ENCODE measurements around the gene XPR1.

DNA sequence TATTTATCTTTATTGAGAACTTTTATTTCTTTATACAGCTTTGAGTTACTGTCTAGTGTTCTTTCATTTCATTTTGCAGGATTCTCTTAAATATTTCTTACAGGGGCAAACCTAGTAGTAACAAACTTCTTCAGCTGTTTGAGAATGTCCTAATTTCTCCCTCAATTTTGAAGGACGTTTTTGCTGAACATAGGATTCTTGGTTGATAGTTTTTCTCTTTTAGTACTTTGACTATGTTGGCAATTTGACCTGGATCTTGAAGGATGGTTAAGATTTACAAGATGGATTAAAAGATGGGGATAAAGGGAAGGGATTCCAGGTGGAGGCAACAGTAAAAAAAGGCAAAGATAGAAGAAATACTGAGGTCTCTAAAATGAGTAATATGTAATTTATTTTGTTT lies 38.9 kb downstream of the XPR1 start:
- TF ChIP-seq ZNF207 (IDR thresholded peaks at IDR 0.05; ENCODE audit: borderline replicate concordance) (no peak), POLR2AphosphoS5 (IDR thresholded peaks at IDR 0.05; ENCODE audit: low read length) (no peak), DPF2 (IDR thresholded peaks at IDR 0.05) (no peak), EZH2 (IDR thresholded peaks at IDR 0.05; ENCODE audit: borderline replicate concordance, control insufficient read depth, low read depth, low read length) (no peak), ELK1 (IDR thresholded peaks at IDR 0.05; ENCODE audit: low read depth, low read length) (no peak), POLR2A (IDR thresholded peaks at IDR 0.05; ENCODE audit: low read depth, low read length) (no peak)
